Right lobe of liver (tissue), 4 donors: ENCODE measurements around the gene RAB21.

ENCODE experiments used
- POLR2A ChIP-seq: fragments of 450-650 bp; IDR thresholded peaks from one replicate; pipeline ENCODE4 v1.6.1; 2017; ENCODE audit warnings: antibody characterized with exemption, mild to moderate bottlenecking
- TF ChIP-seq, protein P1 (sequence below), 4 donors: fragments of 200-600 bp in 3 of 4; fragments of 450-650 bp in 1 of 4; IDR thresholded peaks; one replicate each; pipeline versions ENCODE4 v1.5.1 to v1.8.0; 2016 to 2022; ENCODE audit warnings: antibody characterized with exemption in 4 of 4, mild to moderate bottlenecking in 2 of 4
- donor health status: DM: no; HTN: no; CAD: no.
- donor health status: DM: no; HTN: no; CAD: no.
- donor health status: DM: no; HTN: yes; CAD: no.

DNA sequence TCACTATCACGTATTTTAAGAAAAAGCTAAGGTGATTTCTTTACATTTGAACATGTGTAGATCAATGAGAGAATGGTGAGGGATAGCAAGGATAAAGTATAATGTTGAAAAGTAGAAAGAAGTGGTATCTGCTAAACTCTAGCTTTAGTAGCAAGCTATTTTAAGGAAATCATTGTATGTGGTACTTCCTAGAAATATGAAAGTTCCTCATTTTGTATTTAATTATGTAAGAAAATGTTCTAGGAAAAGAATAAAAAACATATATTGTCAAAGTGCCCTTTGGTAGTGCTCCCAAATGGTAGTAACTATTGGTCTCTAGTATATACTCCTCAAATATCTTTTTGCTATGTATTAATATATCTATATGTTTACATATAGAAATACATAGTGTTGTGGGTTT is 35.7 kb downstream of the RAB21 start:
- TF ChIP-seq, protein P1, sequence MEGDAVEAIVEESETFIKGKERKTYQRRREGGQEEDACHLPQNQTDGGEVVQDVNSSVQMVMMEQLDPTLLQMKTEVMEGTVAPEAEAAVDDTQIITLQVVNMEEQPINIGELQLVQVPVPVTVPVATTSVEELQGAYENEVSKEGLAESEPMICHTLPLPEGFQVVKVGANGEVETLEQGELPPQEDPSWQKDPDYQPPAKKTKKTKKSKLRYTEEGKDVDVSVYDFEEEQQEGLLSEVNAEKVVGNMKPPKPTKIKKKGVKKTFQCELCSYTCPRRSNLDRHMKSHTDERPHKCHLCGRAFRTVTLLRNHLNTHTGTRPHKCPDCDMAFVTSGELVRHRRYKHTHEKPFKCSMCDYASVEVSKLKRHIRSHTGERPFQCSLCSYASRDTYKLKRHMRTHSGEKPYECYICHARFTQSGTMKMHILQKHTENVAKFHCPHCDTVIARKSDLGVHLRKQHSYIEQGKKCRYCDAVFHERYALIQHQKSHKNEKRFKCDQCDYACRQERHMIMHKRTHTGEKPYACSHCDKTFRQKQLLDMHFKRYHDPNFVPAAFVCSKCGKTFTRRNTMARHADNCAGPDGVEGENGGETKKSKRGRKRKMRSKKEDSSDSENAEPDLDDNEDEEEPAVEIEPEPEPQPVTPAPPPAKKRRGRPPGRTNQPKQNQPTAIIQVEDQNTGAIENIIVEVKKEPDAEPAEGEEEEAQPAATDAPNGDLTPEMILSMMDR (IDR thresholded peaks at IDR 0.05) = no peak
- no peak for TF ChIP-seq POLR2A
